ENCODE data around the gene NDUFB3.

Gene NDUFB3

DNA sequence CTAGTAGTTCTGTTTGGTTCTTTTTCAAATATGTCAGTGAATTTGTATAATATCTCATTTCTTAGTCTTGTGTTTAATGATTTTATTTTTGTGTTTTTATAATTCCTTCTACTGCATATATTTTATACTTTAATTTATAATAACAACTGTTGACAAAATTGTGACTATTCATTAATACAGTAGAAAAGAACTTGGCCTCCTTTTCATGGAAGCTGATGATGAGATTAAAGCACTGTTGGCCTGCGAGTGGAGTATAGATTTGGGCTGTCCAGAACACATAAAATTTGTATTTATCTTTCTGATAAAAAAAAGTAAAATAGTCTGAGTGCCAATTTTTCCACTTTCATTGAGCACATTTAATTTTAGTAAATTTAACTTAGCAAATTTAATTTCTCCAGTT is 56.2 kb downstream of the NDUFB3 start:
- DNase-seq (ENCODE audit: low spot score): no peak

DNA sequence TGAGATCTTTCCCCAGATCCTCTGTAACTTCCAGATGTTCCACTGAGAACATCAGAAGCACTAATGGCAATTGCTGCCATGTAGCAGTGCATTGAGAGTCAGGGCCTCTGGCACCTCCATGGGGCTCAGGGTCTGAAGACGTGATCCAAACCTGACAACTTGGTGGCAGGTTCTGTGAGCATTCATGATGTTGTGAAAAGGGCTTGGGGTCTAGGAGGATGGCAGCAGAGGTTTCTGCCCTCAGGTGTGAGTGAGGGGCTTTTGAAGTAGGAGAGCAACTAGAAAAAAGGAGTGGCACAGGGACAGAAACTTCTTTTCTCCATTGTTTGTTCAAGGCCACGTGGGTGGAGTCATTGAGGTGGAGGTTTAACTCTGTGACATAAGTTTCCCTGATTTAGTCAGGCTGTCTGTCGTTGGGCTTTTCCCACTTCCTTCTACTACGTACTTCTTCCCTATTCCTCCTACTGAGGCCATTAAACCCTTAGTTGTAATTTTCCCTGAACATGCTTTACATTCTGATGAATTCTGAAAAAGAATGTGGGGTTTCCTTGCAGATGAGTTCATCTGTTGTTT is 57.2 kb downstream of the NDUFB3 start:
- no peak for DNase-seq (ENCODE audit: low spot score)

DNA sequence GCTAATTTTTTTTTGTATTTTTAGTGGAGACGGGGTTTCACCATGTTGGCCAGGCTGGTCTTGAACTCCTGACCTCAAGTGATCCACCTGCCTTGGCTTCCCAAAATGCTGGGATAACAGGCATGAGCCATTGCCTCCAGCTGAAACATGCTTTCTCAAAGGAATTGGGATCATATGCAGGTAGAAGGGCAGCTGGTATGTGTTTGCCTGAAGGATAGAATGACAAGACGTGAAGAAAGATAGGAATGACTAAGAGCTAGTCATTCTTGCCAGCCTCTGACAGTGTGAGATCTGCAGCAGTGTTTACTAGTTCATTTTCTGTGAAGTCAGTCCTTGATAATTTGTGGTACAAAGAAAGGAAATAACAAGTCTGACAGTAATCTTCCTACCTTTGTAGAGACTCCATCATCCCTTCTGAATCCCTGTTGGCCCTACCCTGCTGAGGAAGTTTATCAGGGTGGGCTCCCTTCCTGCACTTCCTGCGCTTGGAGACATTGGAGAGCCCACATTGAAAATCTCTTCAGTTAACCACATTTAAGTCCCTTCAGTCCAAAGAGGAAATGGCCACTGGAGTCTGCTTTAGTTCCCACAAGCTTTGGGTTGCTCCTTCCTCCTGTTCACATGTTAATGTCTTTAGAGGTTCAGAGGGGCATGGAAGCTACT is 58.9 kb downstream of the NDUFB3 start:
- DNase-seq (ENCODE audit: low spot score): no peak

DNA sequence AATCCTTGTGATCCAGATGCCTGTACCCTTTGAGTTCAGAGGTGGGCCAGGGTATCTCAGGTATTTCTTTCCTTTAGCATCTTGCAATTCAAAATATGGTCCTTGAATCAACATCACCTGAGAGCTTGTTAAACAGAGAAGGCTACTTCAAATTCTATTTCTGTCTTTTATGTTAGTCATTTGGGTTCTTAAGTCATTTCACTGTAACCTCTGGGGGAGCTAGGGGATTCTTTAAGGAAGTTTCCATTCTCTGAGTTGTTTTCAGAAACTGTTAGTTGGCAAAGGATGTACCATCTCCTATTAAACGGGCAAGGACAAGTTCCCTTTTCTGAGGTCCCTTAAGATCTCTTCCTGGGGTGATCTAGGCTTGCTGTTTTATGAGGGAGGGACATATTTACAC is 60.7 kb downstream of the NDUFB3 start:
- DNase-seq (ENCODE audit: low spot score): no peak

Small RNA genes within 50 kb of the gene (small RNA-seq; reads per million reads assigned to genes)
- gene RNU6-1206P: 0 reads per million in 2 experiments

All from SK-N-DZ (cell line).